Activated naive CD4-positive, alpha-beta T cell treated with Interleukin-2 at 50 U/mL for 16 hours (primary cell): Measurements from ENCODE around the gene AP4E1.
A peak's percentile ranks its signal among the peaks of the same experiment; 100 is the strongest.
"Not testable (repeated sequence)": the region's sequence is repeated elsewhere in the genome, so short reads cannot be mapped to it uniquely, and the experiment has no call there.

Experiments used
- DNase-seq: peaks from one replicate; pipeline ENCODE4 v3.0.0-alpha.2; 2020

Gene AP4E1

GRCh38 chr15:50908209-50909009 is at the start of gene AP4E1:
AP4E1 (plus strand) TSS chr15:50908683; CDS start chr15:50908779, 96 bp downstream.
- DNase-seq = peak; percentile 94

GRCh38 chr15:50860824-50861223 is 47.7 kb upstream of the AP4E1 start:
- DNase-seq = no peak

GRCh38 chr15:50862553-50862952 is 45.9 kb upstream of the AP4E1 start:
- no peak for DNase-seq

GRCh38 chr15:50864873-50865272 is 43.6 kb upstream of the AP4E1 start:
- DNase-seq = no peak

- no peak for DNase-seq
Measured at GRCh38 chr15:50865515-50866353, 42.7 kb upstream of the AP4E1 start.

GRCh38 chr15:50871832-50872231 is 36.7 kb upstream of the AP4E1 start:
- no peak for DNase-seq

- DNase-seq = no peak
Measured at GRCh38 chr15:50872832-50873426, 35.6 kb upstream of the AP4E1 start.

GRCh38 chr15:50873935-50874361 is 34.5 kb upstream of the AP4E1 start:
- DNase-seq = no peak

GRCh38 chr15:50875238-50875637 is 33.2 kb upstream of the AP4E1 start:
- DNase-seq = not testable (repeated sequence)

- DNase-seq = no peak
Measured at GRCh38 chr15:50876260-50876988, 32.1 kb upstream of the AP4E1 start.

- DNase-seq = peak; percentile 63
Measured at GRCh38 chr15:50876989-50877360, 31.5 kb upstream of the AP4E1 start.

- no peak for DNase-seq
Measured at GRCh38 chr15:50879016-50879617, 29.4 kb upstream of the AP4E1 start.

GRCh38 chr15:50880206-50880605 is 28.3 kb upstream of the AP4E1 start:
- no peak for DNase-seq

GRCh38 chr15:50880651-50881114 is 27.8 kb upstream of the AP4E1 start:
- DNase-seq = no peak

- DNase-seq = no peak
Measured at GRCh38 chr15:50881121-50882048, 27.1 kb upstream of the AP4E1 start.

GRCh38 chr15:50883903-50884302 is 24.6 kb upstream of the AP4E1 start:
- no peak for DNase-seq

GRCh38 chr15:50884540-50884939 is 23.9 kb upstream of the AP4E1 start:
- no peak for DNase-seq

GRCh38 chr15:50886139-50886467 is 22.4 kb upstream of the AP4E1 start:
- DNase-seq = no peak

GRCh38 chr15:50886611-50887345 is 21.7 kb upstream of the AP4E1 start:
- DNase-seq = no peak

GRCh38 chr15:50888054-50888453 is 20.4 kb upstream of the AP4E1 start:
- no peak for DNase-seq

GRCh38 chr15:50889589-50889988 is 18.9 kb upstream of the AP4E1 start:
- no peak for DNase-seq
